Activated CD8-positive, alpha-beta T cell treated with anti-CD3 and anti-CD28 coated beads for 36 hours (primary cell): ENCODE measurements around the gene NUAK1. TPM values are rescaled to one million over a fixed set of nuclear protein-coding genes. Genes with fewer than 3 reads are reported as not detected.

Experiments
- ATAC-seq: fragments of 200-7000 bp; cut with Tn5 transposase; one replicate; pipeline ENCODE4 v1.10.0; 2021; ENCODE audit warnings: mild to moderate bottlenecking, moderate library complexity
- CTCF ChIA-PET: fragments of 350-600 bp; sonication (Branson Sonifier 250); formaldehyde crosslinking; loops from one replicate; lab custom pipeline; 2021; ENCODE audit warnings: antibody characterized with exemption; lab: Charles Lee
- POLR2A ChIA-PET: fragments of 350-600 bp; sonication (Branson Sonifier 250); formaldehyde crosslinking; loops from one replicate; lab custom pipeline; 2021; ENCODE audit warnings: antibody characterized with exemption; lab: Charles Lee
- DNase-seq: peaks from one replicate; pipeline ENCODE4 v3.0.0-alpha.2; 2020
- H3K27ac Mint-ChIP-seq: one replicate; pipeline ENCODE4 v1.8.0; 2021; ENCODE audit warnings: mild to moderate bottlenecking, mixed read lengths
- H3K27me3 Mint-ChIP-seq: one replicate; pipeline ENCODE4 v1.8.0; 2021; ENCODE audit warnings: mixed read lengths
- H3K36me3 Mint-ChIP-seq: one replicate; pipeline ENCODE4 v1.8.0; 2021; ENCODE audit warnings: low read depth, mixed read lengths
- H3K4me1 Mint-ChIP-seq: one replicate; pipeline ENCODE4 v1.8.0; 2021; ENCODE audit warnings: low read depth, mixed read lengths
- H3K4me3 Mint-ChIP-seq: one replicate; pipeline ENCODE4 v1.8.0; 2021; ENCODE audit warnings: mild to moderate bottlenecking, moderate library complexity, mixed read lengths
- H3K9me3 Mint-ChIP-seq: one replicate; pipeline ENCODE4 v1.8.0; 2021; ENCODE audit warnings: mixed read lengths
- intact Hi-C: fragments of 100-400 bp; cut with micrococcal nuclease; formaldehyde crosslinking; loops from one replicate; pipeline ENCODE4 v1.10.0; 2022
- total RNA-seq, 2 experiments: library from RNA; stranded (reverse); gene quantifications; one replicate each; pipeline ENCODE4 v1.2.3, GENCODE V29; 2021
- TF ChIP-seq, protein P1 (sequence below): fragments of 200-600 bp; IDR thresholded peaks from one replicate; pipeline ENCODE4 v1.8.0; 2022; ENCODE audit warnings: antibody characterized with exemption, mild to moderate bottlenecking

Gene NUAK1
- total RNA-seq, 2 experiments from 2014 or later = not detected

DNA sequence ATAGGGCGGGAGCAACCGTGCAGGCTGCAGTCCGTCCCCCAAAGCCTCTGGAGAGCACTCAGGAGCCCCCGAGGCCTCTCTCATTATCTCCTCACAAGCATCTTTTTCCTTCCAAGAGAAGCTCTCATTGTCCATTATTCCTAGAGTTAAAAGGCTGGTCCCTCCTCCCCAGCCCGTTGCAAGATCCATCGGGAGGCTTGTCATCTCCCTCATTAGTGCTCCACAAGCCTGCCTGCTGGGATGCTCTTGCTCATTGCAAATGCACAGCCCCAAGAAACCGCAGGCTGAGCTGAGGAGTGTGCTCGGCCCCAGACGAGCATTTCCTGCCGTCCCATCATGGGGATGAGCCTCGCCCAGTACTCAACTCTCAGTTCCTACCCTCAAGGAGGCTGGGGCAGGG lies 23.3 kb downstream of the NUAK1 start:
- TF ChIP-seq, protein P1, sequence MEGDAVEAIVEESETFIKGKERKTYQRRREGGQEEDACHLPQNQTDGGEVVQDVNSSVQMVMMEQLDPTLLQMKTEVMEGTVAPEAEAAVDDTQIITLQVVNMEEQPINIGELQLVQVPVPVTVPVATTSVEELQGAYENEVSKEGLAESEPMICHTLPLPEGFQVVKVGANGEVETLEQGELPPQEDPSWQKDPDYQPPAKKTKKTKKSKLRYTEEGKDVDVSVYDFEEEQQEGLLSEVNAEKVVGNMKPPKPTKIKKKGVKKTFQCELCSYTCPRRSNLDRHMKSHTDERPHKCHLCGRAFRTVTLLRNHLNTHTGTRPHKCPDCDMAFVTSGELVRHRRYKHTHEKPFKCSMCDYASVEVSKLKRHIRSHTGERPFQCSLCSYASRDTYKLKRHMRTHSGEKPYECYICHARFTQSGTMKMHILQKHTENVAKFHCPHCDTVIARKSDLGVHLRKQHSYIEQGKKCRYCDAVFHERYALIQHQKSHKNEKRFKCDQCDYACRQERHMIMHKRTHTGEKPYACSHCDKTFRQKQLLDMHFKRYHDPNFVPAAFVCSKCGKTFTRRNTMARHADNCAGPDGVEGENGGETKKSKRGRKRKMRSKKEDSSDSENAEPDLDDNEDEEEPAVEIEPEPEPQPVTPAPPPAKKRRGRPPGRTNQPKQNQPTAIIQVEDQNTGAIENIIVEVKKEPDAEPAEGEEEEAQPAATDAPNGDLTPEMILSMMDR = no peak
- no peak for ATAC-seq
- intact Hi-C loops = no loop called here
- DNase-seq = no peak
- ChIA-PET CTCF (no interaction called here), POLR2A (no interaction called here)
- H3K27ac Mint-ChIP-seq = no peak overlapping the region
- no peaks in the 10 kb centered on the region for H3K36me3 Mint-ChIP-seq
- H3K4me1 Mint-ChIP-seq = peaks cover 6% of the 10 kb centered on the region
- no peaks in the 10 kb centered on the region for H3K9me3 Mint-ChIP-seq
- no peak overlapping the region for H3K4me3 Mint-ChIP-seq
- peaks cover 11% of the 10 kb centered on the region for H3K27me3 Mint-ChIP-seq

DNA sequence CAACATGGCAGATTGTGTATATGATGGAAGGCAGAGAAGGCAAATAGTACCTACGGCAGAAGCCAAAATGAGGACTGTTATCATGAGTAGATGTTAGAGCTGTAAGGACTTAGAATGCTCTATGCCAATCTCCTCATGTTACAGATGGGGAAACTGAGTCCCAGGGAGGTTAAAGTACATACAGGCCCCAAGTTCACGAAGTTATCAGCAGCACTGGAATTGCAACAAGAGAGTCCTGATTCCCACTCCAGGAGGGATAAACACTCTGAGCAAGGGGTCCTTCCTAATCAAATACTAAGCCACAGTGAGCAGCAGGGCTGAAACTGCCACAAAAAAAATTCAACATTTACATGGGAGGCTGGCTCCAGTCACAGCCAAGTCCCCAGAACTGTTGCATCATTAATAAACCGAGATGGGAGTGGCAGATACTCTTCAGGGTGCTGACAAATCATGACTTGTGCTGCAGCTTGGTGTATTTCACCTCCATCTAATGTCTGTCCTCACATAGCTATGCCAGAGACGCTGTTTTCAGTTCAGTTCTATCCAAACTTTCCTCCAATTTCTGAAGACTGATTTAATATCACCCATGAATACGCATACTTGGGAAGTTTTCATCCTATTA lies 24.2 kb downstream of the NUAK1 start:
- DNase-seq = no peak
- Mint-ChIP-seq H3K4me1 (peaks cover 6% of the 10 kb centered on the region), H3K9me3 (no peaks in the 10 kb centered on the region), H3K27me3 (peaks cover 11% of the 10 kb centered on the region), H3K36me3 (no peaks in the 10 kb centered on the region), H3K4me3 (no peak overlapping the region), H3K27ac (no peak overlapping the region)
- TF ChIP-seq, protein P1 = no peak
- ATAC-seq = no peak
- intact Hi-C loops = no loop called here
- ChIA-PET POLR2A (no interaction called here), CTCF (interaction anchor here (1.8 kb wide), 1 partner anchor 22 kb away, joined by 5 read pairs; no protein-coding TSS in a partner anchor)

DNA sequence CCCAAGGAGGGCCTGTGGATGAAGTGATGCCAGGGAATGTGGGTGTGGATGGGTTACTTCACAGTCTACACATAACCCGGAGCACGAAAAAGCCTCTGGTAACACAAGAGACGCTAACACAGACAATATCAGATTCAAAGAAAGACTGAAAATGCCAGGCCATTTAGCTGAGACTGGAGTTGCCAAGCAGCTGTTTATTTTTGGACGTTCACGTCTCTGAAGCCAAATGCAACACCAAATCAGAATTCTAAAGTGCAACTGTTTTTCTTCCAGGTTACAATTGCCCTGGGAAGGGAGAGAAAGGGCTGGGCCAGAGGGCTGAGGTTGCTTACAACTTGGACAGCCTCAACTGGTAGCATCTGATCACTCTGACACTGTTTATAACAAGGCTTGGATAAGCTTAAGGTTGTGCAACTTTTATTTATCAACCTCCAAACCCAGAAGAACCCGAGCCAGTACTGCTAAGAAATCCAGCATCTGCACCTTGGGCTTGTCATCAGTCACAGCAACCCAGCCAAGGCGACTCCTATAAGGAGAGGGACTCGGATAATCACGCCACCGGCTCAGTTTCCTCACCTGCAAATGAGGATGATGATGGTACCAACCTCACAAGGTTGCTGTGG lies 24.8 kb downstream of the NUAK1 start:
- CTCF ChIA-PET = interaction anchor here (1.2 to 1.8 kb wide), 2 partner anchors 23 to 694 kb away, joined by 3 to 5 read pairs; no protein-coding TSS in a partner anchor
- H3K4me3 Mint-ChIP-seq = no peak overlapping the region
- H3K9me3 Mint-ChIP-seq = no peaks in the 10 kb centered on the region
- H3K36me3 Mint-ChIP-seq = no peaks in the 10 kb centered on the region
- no peak overlapping the region for H3K27ac Mint-ChIP-seq
- peaks cover 12% of the 10 kb centered on the region for H3K27me3 Mint-ChIP-seq
- POLR2A ChIA-PET = no interaction called here
- no peak for DNase-seq
- no peak for ATAC-seq
- intact Hi-C loops = no loop called here
- H3K4me1 Mint-ChIP-seq = peaks cover 6% of the 10 kb centered on the region
- TF ChIP-seq, protein P1 = no peak

DNA sequence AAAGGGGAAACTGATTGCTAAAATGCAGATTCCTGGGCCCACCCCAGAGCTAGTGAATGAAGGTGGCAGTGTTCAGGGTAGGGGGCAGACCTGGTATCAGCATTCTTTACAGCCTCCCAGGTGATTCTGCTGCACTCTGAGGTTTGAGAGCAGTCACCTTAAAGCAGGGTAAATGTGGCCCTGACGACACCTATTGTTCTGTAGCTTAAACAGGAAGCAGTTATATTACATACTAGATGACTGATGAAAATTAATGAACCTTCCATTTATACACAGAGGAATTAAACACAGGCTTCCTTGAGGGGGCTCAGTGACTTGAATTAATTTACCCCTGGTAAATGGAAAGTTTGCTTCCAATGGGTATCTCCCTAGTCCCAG lies 25.3 kb downstream of the NUAK1 start:
- Mint-ChIP-seq H3K36me3 (no peaks in the 10 kb centered on the region), H3K27ac (no peak overlapping the region), H3K4me3 (no peak overlapping the region), H3K9me3 (no peaks in the 10 kb centered on the region), H3K4me1 (peaks cover 6% of the 10 kb centered on the region), H3K27me3 (peaks cover 13% of the 10 kb centered on the region)
- TF ChIP-seq, protein P1 = no peak
- ChIA-PET POLR2A (no interaction called here), CTCF (interaction anchor here (1.2 to 1.8 kb wide), 2 partner anchors 23 to 693 kb away, joined by 3 to 5 read pairs; no protein-coding TSS in a partner anchor)
- peak; percentile 43 for ATAC-seq
- DNase-seq = no peak
- intact Hi-C loops = no loop called here

GRCh38 chr12:106113042-106113441 lies 25.7 kb downstream of the NUAK1 start:
- ChIA-PET CTCF (interaction anchor here (1.2 kb wide), 1 partner anchor 693 kb away, joined by 3 read pairs; no protein-coding TSS in a partner anchor), POLR2A (interaction anchor here (0.8 kb wide), 1 partner anchor 12 kb away, joined by 3 read pairs; no protein-coding TSS in a partner anchor)
- TF ChIP-seq, protein P1 = no peak
- DNase-seq = peak; percentile 68
- Mint-ChIP-seq H3K9me3 (no peaks in the 10 kb centered on the region), H3K4me1 (peaks cover 6% of the 10 kb centered on the region), H3K27ac (no peak overlapping the region), H3K4me3 (no peak overlapping the region), H3K36me3 (no peaks in the 10 kb centered on the region), H3K27me3 (peaks cover 13% of the 10 kb centered on the region)
- peak; percentile 85 for ATAC-seq
- intact Hi-C loops = no loop called here
